Ovary (tissue), 3 donors: ENCODE measurements around the gene CABP2.

Experiments used
- CTCF ChIP-seq, 3 donors: fragments of 450-650 bp in 2 of 3; fragments of 200-600 bp in 1 of 3; IDR thresholded peaks; one replicate each; pipeline versions ENCODE4 v1.5.1 to v1.8.0; 2016 to 2022; ENCODE audit warnings: antibody characterized with exemption in 3 of 3, mild to moderate bottlenecking in 1 of 3
- POLR2A ChIP-seq: fragments of 450-650 bp; IDR thresholded peaks from one replicate; pipeline ENCODE4 v1.6.1; 2017; ENCODE audit warnings: antibody characterized with exemption, mild to moderate bottlenecking, moderate library complexity
- donor health status: DM: no; HTN: no; CAD: no.

GRCh38 chr11:67501854-67502253 is 21.4 kb downstream of the CABP2 start:
- no peak for TF ChIP-seq CTCF (IDR thresholded peaks at IDR 0.05)
- no peak for TF ChIP-seq POLR2A
